Breast epithelium (tissue), 4 donors: Measurements from ENCODE around the gene KMO. TPM values are rescaled to one million over a fixed set of nuclear protein-coding genes. Genes with fewer than 3 reads are reported as not detected.

Experiments
- DNase-seq, 2 donors: peaks; one replicate each; pipeline ENCODE4 v3.0.0-alpha.2; 2019; ENCODE audit warnings: low spot score in 2 of 2
- H3K27ac ChIP-seq, 2 donors: fragments of 200-600 bp; sonication (generic) in 1 of 2; one replicate each; pipeline ENCODE4 v1.5.1; 2016 to 2019; ENCODE audit warnings: mild to moderate bottlenecking in 1 of 2
- H3K27me3 ChIP-seq, 2 donors: fragments of 200-600 bp; sonication (generic) in 1 of 2; one replicate each; pipeline versions ENCODE4 v1.5.1 to v1.6.0; 2017 to 2019; ENCODE audit warnings: control low read depth in 1 of 2, mild to moderate bottlenecking in 1 of 2
- H3K36me3 ChIP-seq: fragments of 200-600 bp; one replicate; pipeline ENCODE4 v1.5.1; 2019
- H3K4me1 ChIP-seq, 2 donors: fragments of 200-600 bp; sonication (generic); one replicate each; pipeline ENCODE4 v1.5.1; 2016 to 2019; ENCODE audit warnings: control low read depth in 1 of 2
- H3K4me3 ChIP-seq, 3 donors: fragments of 200-600 bp; sonication (generic); 1 replicate in 2 of 3; 2 replicates in 1 of 3; pipeline ENCODE4 v1.5.1; 2016 to 2019; ENCODE audit warnings: mild to moderate bottlenecking in 3 of 3, moderate library complexity in 2 of 3
- H3K9me3 ChIP-seq, 2 donors: fragments of 200-600 bp; sonication (generic) in 1 of 2; one replicate each; pipeline ENCODE4 v1.5.1; 2016 to 2019; ENCODE audit warnings: control low read depth in 1 of 2
- CTCF ChIP-seq, 3 donors: fragments of 450-650 bp; IDR thresholded peaks; one replicate each; pipeline ENCODE4 v1.5.1; 2016 to 2017; ENCODE audit warnings: antibody characterized with exemption in 3 of 3, mild to moderate bottlenecking in 3 of 3, moderate library complexity in 3 of 3
- POLR2A ChIP-seq: fragments of 450-650 bp; IDR thresholded peaks from one replicate; pipeline ENCODE4 v1.6.1; 2016; ENCODE audit warnings: antibody characterized with exemption, mild to moderate bottlenecking, moderate library complexity
- POLR2AphosphoS5 ChIP-seq, 3 donors: sonication (generic); formaldehyde crosslinking; IDR thresholded peaks; one replicate each; pipeline ENCODE4 v1.6.1; 2017; ENCODE audit warnings: antibody characterized with exemption in 3 of 3
- intact Hi-C: fragments of 100-400 bp; cut with DNase I; formaldehyde crosslinking; loops from one replicate; pipeline ENCODE4 v1.15.1; 2023; ENCODE audit warnings: low total_unique reads
- total RNA-seq, 3 donors: library from RNA; depleted of rRNA; stranded (reverse); fragments of >200 nt; gene quantifications; one replicate each; pipeline ENCODE4 v1.1.0, GENCODE V29; 2016

KMO gene
- total RNA-seq, 3 donors from 2014 or later: 1.1 to 4.3 (median 1.9) TPM

GRCh38 chr1:241525026-241525425 is 7.2 kb upstream of the KMO start:
- TF ChIP-seq POLR2AphosphoS5 (IDR thresholded peaks at IDR 0.05) (no peak), POLR2A (no peak), CTCF (IDR thresholded peaks at IDR 0.05) (no peak)
- Histone ChIP-seq H3K4me3 (no peak overlapping the region), H3K4me1 (no peaks in the 10 kb centered on the region), H3K9me3 (no peaks in the 10 kb centered on the region), H3K36me3 (no peaks in the 10 kb centered on the region), H3K27ac (no peak overlapping the region), H3K27me3 (peaks cover 0 to 3% of the 10 kb centered on the region in 2 donors)
- intact Hi-C loops: no loop called here
- DNase-seq: no peak

- H3K36me3 ChIP-seq: no peaks in the 10 kb centered on the region
- H3K27me3 ChIP-seq: no peaks in the 10 kb centered on the region
- no peak overlapping the region for H3K27ac ChIP-seq
- intact Hi-C loops: no loop called here
- no peaks in the 10 kb centered on the region for H3K4me1 ChIP-seq
- no peak for TF ChIP-seq POLR2A
- no peak for TF ChIP-seq POLR2AphosphoS5 (IDR thresholded peaks at IDR 0.05)
- no peak for TF ChIP-seq CTCF (IDR thresholded peaks at IDR 0.05)
- H3K9me3 ChIP-seq: no peaks in the 10 kb centered on the region
- DNase-seq: no peak
- H3K4me3 ChIP-seq: no peak overlapping the region
Observed at GRCh38 chr1:241527146-241527545, 5.0 kb upstream of the KMO start.

- H3K9me3 ChIP-seq: no peaks in the 10 kb centered on the region
- H3K4me1 ChIP-seq: no peaks in the 10 kb centered on the region
- peak overlapping the region in 1 of 2 donors; percentile 8 for H3K27ac ChIP-seq
- no peaks in the 10 kb centered on the region for H3K27me3 ChIP-seq
- H3K36me3 ChIP-seq: no peaks in the 10 kb centered on the region
- TF ChIP-seq CTCF (IDR thresholded peaks at IDR 0.05) (peak in 2 of 3 donors; percentile 72 to 80), POLR2A (no peak)
- DNase-seq: no peak
- intact Hi-C loops: no loop called here
- H3K4me3 ChIP-seq: peak overlapping the region; percentile 40 to 62 (median 48)
Observed at GRCh38 chr1:241531195-241532161, 700 bp upstream of the KMO start.

- Histone ChIP-seq H3K4me3 (no peak overlapping the region), H3K27ac (no peak overlapping the region), H3K36me3 (no peaks in the 10 kb centered on the region), H3K4me1 (no peaks in the 10 kb centered on the region), H3K9me3 (no peaks in the 10 kb centered on the region), H3K27me3 (no peaks in the 10 kb centered on the region)
- TF ChIP-seq POLR2A: no peak
- no peak for TF ChIP-seq POLR2AphosphoS5 (IDR thresholded peaks at IDR 0.05)
- TF ChIP-seq CTCF (IDR thresholded peaks at IDR 0.05): no peak
- no peak for DNase-seq
- intact Hi-C loops: no loop called here
Observed at GRCh38 chr1:241532864-241533263, 686 bp downstream of the KMO start.

GRCh38 chr1:241533326-241534115 is 1.3 kb downstream of the KMO start:
- no peak overlapping the region for H3K27ac ChIP-seq
- no peak overlapping the region for H3K4me3 ChIP-seq

More at GRCh38 chr1:241533326-241534115, 1.3 kb downstream of the KMO start:
- H3K27me3 ChIP-seq: no peaks in the 10 kb centered on the region
- no peak for DNase-seq
- no peak for TF ChIP-seq CTCF (IDR thresholded peaks at IDR 0.05)
- TF ChIP-seq POLR2AphosphoS5 (IDR thresholded peaks at IDR 0.05): no peak
- TF ChIP-seq POLR2A: no peak
- intact Hi-C loops: no loop called here
- no peaks in the 10 kb centered on the region for H3K4me1 ChIP-seq
- H3K9me3 ChIP-seq: no peaks in the 10 kb centered on the region
- no peaks in the 10 kb centered on the region for H3K36me3 ChIP-seq
